ENCODE results near the gene CAST.

CAST gene

DNA sequence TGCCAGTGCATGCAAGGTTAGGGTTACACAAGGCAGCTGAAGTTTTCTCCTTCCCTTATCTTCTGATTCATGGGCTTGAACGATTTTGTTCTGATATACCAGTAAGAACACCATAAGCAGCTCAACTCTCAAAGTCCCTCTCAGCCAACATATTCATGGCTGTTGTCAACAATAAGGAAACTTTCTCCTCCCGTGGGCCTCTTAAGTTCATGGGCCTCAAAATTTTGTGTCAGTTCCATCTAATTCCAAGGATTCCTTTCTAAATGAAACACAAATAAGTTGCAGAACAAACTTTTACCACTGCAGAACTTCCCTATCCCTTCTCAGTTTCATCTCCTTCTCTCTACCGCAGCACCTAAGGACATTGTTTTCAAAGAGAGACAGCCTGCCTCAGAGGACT is 23.6 kb upstream of the CAST start:
- Histone ChIP-seq H3K4me1 (no peaks in the 10 kb centered on the region), H3K36me3 (no peaks in the 10 kb centered on the region), H3K9me3 (no peaks in the 10 kb centered on the region), H3K27me3 (no peaks in the 10 kb centered on the region), H3K4me3 (ENCODE audit: low read depth, low read length) (no peak overlapping the region)
- no peak for DNase-seq
- TF ChIP-seq, protein P1, sequence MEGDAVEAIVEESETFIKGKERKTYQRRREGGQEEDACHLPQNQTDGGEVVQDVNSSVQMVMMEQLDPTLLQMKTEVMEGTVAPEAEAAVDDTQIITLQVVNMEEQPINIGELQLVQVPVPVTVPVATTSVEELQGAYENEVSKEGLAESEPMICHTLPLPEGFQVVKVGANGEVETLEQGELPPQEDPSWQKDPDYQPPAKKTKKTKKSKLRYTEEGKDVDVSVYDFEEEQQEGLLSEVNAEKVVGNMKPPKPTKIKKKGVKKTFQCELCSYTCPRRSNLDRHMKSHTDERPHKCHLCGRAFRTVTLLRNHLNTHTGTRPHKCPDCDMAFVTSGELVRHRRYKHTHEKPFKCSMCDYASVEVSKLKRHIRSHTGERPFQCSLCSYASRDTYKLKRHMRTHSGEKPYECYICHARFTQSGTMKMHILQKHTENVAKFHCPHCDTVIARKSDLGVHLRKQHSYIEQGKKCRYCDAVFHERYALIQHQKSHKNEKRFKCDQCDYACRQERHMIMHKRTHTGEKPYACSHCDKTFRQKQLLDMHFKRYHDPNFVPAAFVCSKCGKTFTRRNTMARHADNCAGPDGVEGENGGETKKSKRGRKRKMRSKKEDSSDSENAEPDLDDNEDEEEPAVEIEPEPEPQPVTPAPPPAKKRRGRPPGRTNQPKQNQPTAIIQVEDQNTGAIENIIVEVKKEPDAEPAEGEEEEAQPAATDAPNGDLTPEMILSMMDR (IDR thresholded peaks at IDR 0.05; ENCODE audit: low read depth, low read length), result no peak

DNA sequence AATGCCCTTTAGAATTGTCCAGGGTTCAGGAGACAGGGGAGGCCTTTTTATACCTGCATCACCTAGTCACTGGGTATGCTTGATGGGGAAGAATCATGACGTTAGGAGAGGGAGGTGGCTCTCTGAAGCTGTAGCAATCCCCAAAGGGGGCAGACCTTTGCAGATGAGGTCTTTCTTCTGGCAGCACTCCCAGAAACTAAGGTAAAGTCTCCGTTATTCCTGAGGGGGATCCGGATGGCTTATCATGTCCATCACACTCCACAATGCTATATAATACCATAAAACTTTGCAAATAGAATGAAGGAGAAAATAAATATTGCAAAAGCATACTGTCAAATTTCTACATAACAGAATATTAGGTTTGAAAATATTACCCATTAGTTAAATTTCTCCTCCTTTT is 21.5 kb upstream of the CAST start:
- Histone ChIP-seq H3K27me3 (no peaks in the 10 kb centered on the region), H3K9me3 (no peaks in the 10 kb centered on the region), H3K4me1 (no peaks in the 10 kb centered on the region), H3K36me3 (no peaks in the 10 kb centered on the region), H3K4me3 (ENCODE audit: low read depth, low read length) (no peak overlapping the region)
- TF ChIP-seq, protein P1 (IDR thresholded peaks at IDR 0.05; ENCODE audit: low read depth, low read length), result no peak
- no peak for DNase-seq

DNA sequence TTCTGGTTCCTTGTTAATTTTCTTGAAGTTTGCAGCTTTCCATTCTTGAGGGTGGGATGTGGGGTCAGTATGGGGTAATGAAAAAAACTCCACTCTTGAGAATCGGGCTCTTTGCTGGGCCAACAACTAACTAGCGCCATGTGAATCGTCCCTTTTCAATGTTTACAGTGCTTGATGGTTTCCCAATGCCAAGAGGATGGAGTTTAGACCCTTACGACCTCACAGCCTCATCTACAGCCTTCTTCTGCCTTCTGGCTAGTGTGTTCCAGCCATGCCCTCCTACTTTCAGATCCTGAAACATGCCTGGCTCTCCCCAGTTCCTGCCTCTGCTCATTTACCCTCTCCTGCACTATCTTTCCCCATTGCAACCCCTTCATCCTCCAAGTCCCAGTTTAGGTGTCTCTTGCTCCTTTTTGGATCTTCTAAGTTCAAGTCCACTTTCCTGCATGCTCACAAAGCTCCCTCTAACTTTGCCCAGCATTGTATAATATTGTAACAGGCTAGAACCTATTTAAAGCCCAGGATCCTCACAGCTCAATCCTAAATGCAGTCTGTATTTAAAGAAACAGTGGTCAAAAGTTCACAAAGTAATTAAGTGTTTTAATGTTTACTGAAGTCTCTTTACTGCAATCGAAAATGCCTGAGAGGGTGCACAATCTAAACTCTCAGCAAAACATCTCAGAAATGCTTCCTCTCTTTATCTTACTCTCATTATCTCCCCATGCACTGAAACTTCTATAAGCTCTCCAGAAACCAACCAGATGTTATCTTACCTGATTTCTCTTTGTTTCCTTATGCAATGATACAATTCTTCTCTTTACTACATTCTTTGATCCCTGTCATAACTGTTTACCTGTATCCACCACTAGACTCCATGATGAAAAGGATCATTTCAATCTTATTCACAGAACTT is 20.6 kb upstream of the CAST start:
- H3K27me3 ChIP-seq, result no peaks in the 10 kb centered on the region
- no peaks in the 10 kb centered on the region for H3K4me1 ChIP-seq
- TF ChIP-seq, protein P1 (IDR thresholded peaks at IDR 0.05; ENCODE audit: low read depth, low read length), result no peak
- no peaks in the 10 kb centered on the region for H3K9me3 ChIP-seq
- no peak for DNase-seq
- H3K36me3 ChIP-seq, result no peaks in the 10 kb centered on the region
- H3K4me3 ChIP-seq (ENCODE audit: low read depth, low read length), result no peak overlapping the region

DNA sequence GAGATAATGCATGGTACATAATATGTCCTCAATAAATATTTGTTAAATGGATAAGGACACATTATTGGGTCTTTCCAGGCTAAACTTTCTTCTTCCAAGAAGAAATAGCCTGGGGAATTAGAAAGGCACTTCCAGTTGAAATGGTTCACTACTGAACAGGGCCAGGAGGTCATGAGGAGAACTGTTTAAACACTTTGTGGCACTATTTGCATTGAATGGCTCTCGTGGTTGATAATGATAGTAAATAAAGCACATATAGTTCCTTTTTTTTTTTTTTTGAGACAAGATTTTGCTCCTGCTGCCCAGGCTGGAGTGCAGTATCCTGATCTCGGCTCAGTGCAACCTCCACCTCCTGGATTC is 19.9 kb upstream of the CAST start:
- Histone ChIP-seq H3K4me1 (no peaks in the 10 kb centered on the region), H3K9me3 (no peaks in the 10 kb centered on the region), H3K27me3 (no peaks in the 10 kb centered on the region), H3K36me3 (no peaks in the 10 kb centered on the region), H3K4me3 (ENCODE audit: low read depth, low read length) (no peak overlapping the region)
- TF ChIP-seq, protein P1 (IDR thresholded peaks at IDR 0.05; ENCODE audit: low read depth, low read length), result no peak
- DNase-seq, result no peak

DNA sequence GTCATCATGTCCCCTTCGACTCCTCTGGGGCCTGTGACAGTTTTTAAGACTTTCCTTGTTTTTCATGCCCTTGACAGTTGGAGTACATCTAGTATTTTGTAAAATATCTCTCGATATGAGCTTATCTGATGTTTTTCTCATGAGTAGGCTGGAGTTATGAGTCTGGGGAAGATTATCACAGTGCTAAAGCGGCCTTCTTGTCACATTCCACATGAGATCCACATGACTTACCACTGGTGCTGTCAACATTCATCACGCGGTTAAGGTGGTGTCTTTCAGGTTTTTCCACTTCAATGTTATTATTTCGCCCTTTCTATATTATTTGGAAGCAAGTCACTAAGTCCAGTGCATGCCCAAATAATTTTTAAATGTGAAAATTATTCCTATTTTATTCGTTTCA is 17.1 kb upstream of the CAST start:
- TF ChIP-seq, protein P1 (IDR thresholded peaks at IDR 0.05; ENCODE audit: low read depth, low read length), result no peak
- DNase-seq, result no peak
- Histone ChIP-seq H3K27me3 (no peaks in the 10 kb centered on the region), H3K36me3 (no peaks in the 10 kb centered on the region), H3K4me1 (no peaks in the 10 kb centered on the region), H3K4me3 (ENCODE audit: low read depth, low read length) (no peak overlapping the region), H3K9me3 (no peaks in the 10 kb centered on the region)

DNA sequence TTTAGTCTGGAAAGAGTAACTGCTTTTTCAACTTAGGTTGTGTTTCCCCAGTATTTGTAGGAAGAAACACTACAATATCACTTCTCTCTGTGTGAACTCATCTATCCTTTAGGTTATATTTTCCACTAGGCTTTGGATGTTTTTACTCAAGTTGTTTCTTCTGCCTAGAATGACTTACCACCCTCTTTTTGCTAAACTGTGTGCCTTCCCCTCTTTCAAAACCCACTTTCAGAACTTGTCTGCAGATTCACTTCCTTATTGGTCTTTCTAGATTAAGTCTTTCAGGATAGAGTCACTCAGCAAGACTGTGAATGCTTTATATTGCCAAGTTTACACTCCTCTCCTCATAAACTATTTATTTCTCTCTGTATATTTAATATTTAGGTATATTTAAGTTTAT is 14.2 kb upstream of the CAST start:
- H3K4me3 ChIP-seq (ENCODE audit: low read depth, low read length), result no peak overlapping the region
- no peaks in the 10 kb centered on the region for H3K9me3 ChIP-seq
- H3K4me1 ChIP-seq, result no peaks in the 10 kb centered on the region
- TF ChIP-seq, protein P1 (IDR thresholded peaks at IDR 0.05; ENCODE audit: low read depth, low read length), result no peak
- no peaks in the 10 kb centered on the region for H3K36me3 ChIP-seq
- DNase-seq, result no peak
- no peaks in the 10 kb centered on the region for H3K27me3 ChIP-seq

Measured in BE2C (cell line).